Right hindlimb (tissue), 1 donor: ENCODE data around the gene NADK2.
"Not testable (repeated sequence)": the region's sequence is repeated elsewhere in the genome, so short reads cannot be mapped to it uniquely, and the experiment has no call there.

Source experiments
- DNase-seq: peaks from one replicate; pipeline ENCODE4 v3.0.0-alpha.2; 2018

Gene NADK2

GRCh38 chr5:36241631-36242533, at the start of gene NADK2:
Gene NADK2 (minus strand): TSS chr5:36241925. CDS start chr5:36241798, 127 bp downstream.
- peak; percentile 99 for DNase-seq

- no peak for DNase-seq
Observed at GRCh38 chr5:36285837-36286615, 44.3 kb upstream of the NADK2 start.

- not testable (repeated sequence) for DNase-seq
Observed at GRCh38 chr5:36283775-36284174, 42.0 kb upstream of the NADK2 start.

- no peak for DNase-seq
Observed at GRCh38 chr5:36281626-36282025, 39.9 kb upstream of the NADK2 start.

GRCh38 chr5:36279054-36279698, 37.5 kb upstream of the NADK2 start:
- DNase-seq, result no peak

GRCh38 chr5:36277521-36278176, 35.9 kb upstream of the NADK2 start:
- DNase-seq, result no peak

- no peak for DNase-seq
Observed at GRCh38 chr5:36276864-36277263, 35.1 kb upstream of the NADK2 start.

- no peak for DNase-seq
Observed at GRCh38 chr5:36273809-36274526, 32.2 kb upstream of the NADK2 start.

- no peak for DNase-seq
Observed at GRCh38 chr5:36272136-36272690, 30.5 kb upstream of the NADK2 start.

GRCh38 chr5:36270876-36271575, 29.3 kb upstream of the NADK2 start:
- no peak for DNase-seq

GRCh38 chr5:36270175-36270574, 28.4 kb upstream of the NADK2 start:
- no peak for DNase-seq

GRCh38 chr5:36269478-36269877, 27.8 kb upstream of the NADK2 start:
- no peak for DNase-seq

GRCh38 chr5:36267905-36268304, 26.2 kb upstream of the NADK2 start:
- DNase-seq, result no peak

GRCh38 chr5:36264202-36264760, 22.6 kb upstream of the NADK2 start:
- DNase-seq, result no peak

- DNase-seq, result no peak
Observed at GRCh38 chr5:36261186-36261585, 19.5 kb upstream of the NADK2 start.

- DNase-seq, result no peak
Observed at GRCh38 chr5:36253575-36253974, 11.8 kb upstream of the NADK2 start.

- DNase-seq, result no peak
Observed at GRCh38 chr5:36252722-36253365, 11.1 kb upstream of the NADK2 start.

GRCh38 chr5:36251218-36251617, 9.5 kb upstream of the NADK2 start:
- DNase-seq, result no peak

- DNase-seq, result no peak
Observed at GRCh38 chr5:36250427-36250826, 8.7 kb upstream of the NADK2 start.
